C4-2B (cell line): ENCODE measurements around the gene ARFRP1.

Source experiments
- CTCF ChIP-seq: fragments of 450-650 bp; conservative IDR thresholded peaks from 2 replicates; pipeline ENCODE4 v1.5.1; 2017; ENCODE audit warnings: mild to moderate bottlenecking
- ZFX ChIP-seq: fragments of 450-650 bp; IDR thresholded peaks from 2 replicates; pipeline ENCODE4 v1.6.1; 2017

- TF ChIP-seq CTCF (no peak), ZFX (no peak)
Measured at GRCh38 chr20:63718996-63719395, 11.2 kb upstream of the ARFRP1 start.
